H7 (cell line): Measurements from ENCODE around the gene AMH. TPM values are rescaled to one million over a fixed set of nuclear protein-coding genes. Genes with fewer than 3 reads are reported as not detected.
"Not testable (repeated sequence)": the region's sequence is repeated elsewhere in the genome, so short reads cannot be mapped to it uniquely, and the experiment has no call there.

Experiments used
- DNase-seq: peaks from one replicate; pipeline ENCODE4 v3.0.0; 2012
- H3K27me3 ChIP-seq: 2 replicates; pipeline ENCODE4 v1.6.0; 2011; ENCODE audit warnings: mild to moderate bottlenecking, low read length; ENCODE audit not compliant: control insufficient read depth, insufficient read depth
- H3K36me3 ChIP-seq: replicated peaks from 2 replicates; pipeline ENCODE4 v1.5.1; 2011; ENCODE audit warnings: low read length; ENCODE audit not compliant: control insufficient read depth, insufficient read depth
- H3K4me3 ChIP-seq: 2 replicates; pipeline ENCODE4 v1.5.1; 2011; ENCODE audit warnings: low read depth, mild to moderate bottlenecking, control low read depth, low read length, moderate library complexity; ENCODE audit not compliant: insufficient read depth
- total RNA-seq: library from RNA; depleted of rRNA; stranded (reverse); fragments of >200 nt; shearing (Covaris generic); gene quantifications from 2 replicates; pipeline ENCODE4 v1.2.3, GENCODE V29; 2014; rRNA removed

The AMH gene
- total RNA-seq, result 10.5 and 12.8 TPM in 2 replicates

DNA sequence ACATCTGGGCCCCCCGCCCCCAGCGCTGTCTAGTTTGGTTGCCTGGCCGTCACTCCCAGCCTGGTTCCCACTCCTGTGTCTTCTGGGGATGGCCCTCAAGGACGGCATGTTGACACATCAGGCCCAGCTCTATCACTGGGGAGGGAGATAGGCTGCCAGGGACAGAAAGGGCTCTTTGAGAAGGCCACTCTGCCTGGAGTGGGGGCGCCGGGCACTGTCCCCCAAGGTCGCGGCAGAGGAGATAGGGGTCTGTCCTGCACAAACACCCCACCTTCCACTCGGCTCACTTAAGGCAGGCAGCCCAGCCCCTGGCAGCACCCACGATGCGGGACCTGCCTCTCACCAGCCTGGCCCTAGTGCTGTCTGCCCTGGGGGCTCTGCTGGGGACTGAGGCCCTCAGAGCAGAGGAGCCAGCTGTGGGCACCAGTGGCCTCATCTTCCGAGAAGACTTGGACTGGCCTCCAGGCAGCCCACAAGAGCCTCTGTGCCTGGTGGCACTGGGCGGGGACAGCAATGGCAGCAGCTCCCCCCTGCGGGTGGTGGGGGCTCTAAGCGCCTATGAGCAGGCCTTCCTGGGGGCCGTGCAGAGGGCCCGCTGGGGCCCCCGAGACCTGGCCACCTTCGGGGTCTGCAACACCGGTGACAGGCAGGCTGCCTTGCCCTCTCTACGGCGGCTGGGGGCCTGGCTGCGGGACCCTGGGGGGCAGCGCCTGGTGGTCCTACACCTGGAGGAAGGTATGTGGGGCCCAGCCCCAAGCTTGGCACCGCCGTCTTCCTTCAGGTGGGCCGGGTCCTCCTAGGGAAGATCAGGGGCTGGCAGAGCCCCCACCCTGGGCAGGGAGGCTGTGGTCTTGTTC, at the start of gene AMH:
Gene AMH (plus strand): TSS at position 314 of the 857 bp plus-strand sequence. CDS start 10 bp downstream, at position 324.
- Histone ChIP-seq H3K27me3 (peaks cover 14% of the 10 kb centered on the region), H3K36me3 (peaks cover 21% of the 10 kb centered on the region), H3K4me3 (no peak within 1 kb of the TSS)
- DNase-seq, result no peak

DNA sequence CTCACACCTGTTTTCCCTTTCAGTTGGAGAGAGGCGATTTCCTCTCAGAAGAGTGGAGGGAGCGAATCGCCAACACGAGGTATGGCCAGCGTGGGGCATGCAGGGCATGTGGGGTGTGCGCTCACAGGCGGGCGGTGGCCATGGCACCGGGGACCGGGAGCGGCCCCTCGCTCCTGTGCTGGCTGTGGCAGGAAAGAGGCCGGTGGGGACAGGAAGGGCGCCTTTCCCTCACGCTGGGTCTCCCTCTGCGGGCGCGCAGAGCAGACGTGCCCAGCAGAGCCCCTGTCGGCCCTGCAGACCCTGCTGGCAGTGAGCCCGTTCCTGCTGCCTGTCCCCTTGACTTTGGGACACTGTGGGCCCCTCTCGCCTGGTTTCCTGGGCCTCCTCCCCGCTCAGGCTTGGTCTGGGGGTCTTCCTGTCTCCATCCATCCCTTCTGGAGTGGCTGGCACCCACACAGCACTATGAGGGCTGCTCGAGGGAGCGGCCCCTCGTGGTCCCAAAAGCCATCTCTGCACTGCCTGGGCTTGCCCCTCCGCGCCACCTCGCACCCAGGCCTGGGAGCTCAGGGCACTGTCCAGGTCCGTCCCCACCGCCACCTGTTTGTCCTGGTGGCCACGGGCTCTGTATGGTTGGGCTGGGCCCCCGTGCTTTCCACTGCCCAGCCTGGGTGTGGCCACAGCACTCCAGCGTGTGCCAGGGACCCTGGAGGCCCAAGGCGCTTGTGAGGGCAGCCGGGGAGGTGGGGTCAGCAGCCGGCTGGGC, 49.1 kb upstream of the AMH start:
- Histone ChIP-seq H3K4me3 (no peak overlapping the region), H3K27me3 (no peaks in the 10 kb centered on the region), H3K36me3 (peaks cover 3% of the 10 kb centered on the region)
- DNase-seq, result no peak

GRCh38 chr19:2200624-2201294, 48.4 kb upstream of the AMH start:
- not testable (repeated sequence) for DNase-seq

DNA sequence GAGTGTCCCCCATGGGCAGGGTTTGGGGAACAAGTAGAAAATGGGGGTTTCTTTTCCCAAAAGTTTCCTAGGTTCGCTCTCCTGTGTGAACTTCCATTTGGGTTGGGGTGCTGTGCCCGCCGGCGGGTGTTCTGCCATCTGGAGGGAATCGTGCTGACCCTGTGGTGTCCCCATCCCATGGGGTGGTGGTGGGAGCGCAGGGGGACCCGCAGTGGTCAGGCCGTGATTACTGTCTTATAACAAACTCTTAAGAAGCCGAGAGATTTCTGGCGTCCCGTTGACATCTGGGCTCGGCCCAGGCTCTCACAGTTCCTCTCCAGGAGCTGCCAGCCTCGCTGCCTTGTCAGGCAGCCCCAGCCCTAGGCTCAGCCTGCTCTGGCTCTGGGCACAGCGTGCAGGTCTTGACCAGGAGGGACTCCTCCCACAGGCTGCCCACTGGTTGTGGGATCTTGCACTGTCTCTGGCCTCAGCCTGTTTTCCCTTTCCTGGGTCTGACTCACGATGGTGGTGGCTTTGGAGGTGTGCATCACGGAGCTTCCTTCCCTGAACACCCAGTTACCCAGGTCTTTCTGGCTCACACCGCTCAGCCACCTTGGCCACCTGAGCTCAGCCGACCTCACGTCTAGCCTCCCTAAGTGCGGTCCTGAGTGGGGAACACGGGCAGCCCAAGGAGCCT, 47.5 kb upstream of the AMH start:
- no peaks in the 10 kb centered on the region for H3K27me3 ChIP-seq
- H3K4me3 ChIP-seq, result no peak overlapping the region
- peaks cover 3% of the 10 kb centered on the region for H3K36me3 ChIP-seq
- DNase-seq, result no peak

More at GRCh38 chr19:2200624-2201294, 48.4 kb upstream of the AMH start:
- not testable (repeated sequence) for H3K4me3 ChIP-seq, H3K36me3 ChIP-seq, H3K27me3 ChIP-seq

GRCh38 chr19:2202366-2202765, 46.8 kb upstream of the AMH start:
- Histone ChIP-seq H3K4me3 (no peak overlapping the region), H3K27me3 (no peaks in the 10 kb centered on the region), H3K36me3 (peaks cover 3% of the 10 kb centered on the region)
- DNase-seq, result no peak

DNA sequence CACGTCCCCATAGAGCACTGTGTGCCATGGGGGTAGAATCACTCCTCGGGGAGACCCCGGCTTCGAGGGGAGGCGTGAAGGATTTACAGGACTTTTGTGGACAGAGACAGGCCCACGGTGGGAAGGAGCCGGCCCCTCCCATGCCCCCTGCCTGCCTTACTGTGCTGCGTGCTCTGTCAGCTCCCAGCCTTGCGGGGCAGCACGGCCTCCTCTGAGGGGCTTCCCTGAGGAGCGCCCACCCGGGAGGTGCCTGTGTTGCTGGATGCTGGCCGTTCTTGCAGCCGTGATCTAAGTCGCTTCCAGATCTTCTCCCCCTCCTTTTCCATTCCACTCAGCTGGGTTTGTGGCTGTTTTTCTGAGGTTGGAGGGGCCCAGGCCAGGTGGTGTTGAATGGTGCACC, 42.1 kb upstream of the AMH start:
- Histone ChIP-seq H3K4me3 (no peak overlapping the region), H3K27me3 (no peaks in the 10 kb centered on the region), H3K36me3 (peaks cover 11% of the 10 kb centered on the region)
- DNase-seq, result peak; percentile 60

- no peak for DNase-seq
- no peaks in the 10 kb centered on the region for H3K27me3 ChIP-seq
- H3K4me3 ChIP-seq, result no peak overlapping the region
- peaks cover 11% of the 10 kb centered on the region for H3K36me3 ChIP-seq
These were observed 40.9 kb upstream of the AMH start for GRCh38 chr19:2207991-2208860.

DNA sequence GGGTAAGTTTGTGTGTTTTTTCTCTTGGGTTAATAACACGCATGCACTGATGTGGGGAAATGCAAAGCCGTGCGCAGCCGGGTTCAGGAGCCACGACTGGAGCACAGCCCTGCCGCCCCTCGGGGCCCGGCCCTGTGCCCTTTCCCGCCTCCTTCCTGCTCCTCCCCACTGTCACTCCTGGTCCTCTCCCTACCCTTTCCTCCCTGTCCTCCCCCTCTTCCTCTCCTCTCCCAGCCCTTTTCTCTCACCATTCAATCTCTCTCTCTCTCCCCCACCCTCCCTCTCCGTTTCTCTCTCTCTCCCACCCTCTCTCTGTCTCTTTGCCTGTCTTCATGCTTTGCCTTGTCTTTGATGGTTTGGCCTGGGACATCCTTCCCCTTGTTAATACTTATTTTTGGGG, 40.1 kb upstream of the AMH start:
- H3K36me3 ChIP-seq, result peaks cover 10% of the 10 kb centered on the region
- H3K27me3 ChIP-seq, result no peaks in the 10 kb centered on the region
- DNase-seq, result peak; percentile 72
- no peak overlapping the region for H3K4me3 ChIP-seq

- H3K36me3 ChIP-seq, result peaks cover 9% of the 10 kb centered on the region
- H3K27me3 ChIP-seq, result no peaks in the 10 kb centered on the region
- no peak overlapping the region for H3K4me3 ChIP-seq
- DNase-seq, result peak; percentile 62
These were observed 39.7 kb upstream of the AMH start for GRCh38 chr19:2209408-2209807.

GRCh38 chr19:2210206-2210605, 38.9 kb upstream of the AMH start:
- no peak for DNase-seq
- peaks cover 13% of the 10 kb centered on the region for H3K36me3 ChIP-seq

DNA sequence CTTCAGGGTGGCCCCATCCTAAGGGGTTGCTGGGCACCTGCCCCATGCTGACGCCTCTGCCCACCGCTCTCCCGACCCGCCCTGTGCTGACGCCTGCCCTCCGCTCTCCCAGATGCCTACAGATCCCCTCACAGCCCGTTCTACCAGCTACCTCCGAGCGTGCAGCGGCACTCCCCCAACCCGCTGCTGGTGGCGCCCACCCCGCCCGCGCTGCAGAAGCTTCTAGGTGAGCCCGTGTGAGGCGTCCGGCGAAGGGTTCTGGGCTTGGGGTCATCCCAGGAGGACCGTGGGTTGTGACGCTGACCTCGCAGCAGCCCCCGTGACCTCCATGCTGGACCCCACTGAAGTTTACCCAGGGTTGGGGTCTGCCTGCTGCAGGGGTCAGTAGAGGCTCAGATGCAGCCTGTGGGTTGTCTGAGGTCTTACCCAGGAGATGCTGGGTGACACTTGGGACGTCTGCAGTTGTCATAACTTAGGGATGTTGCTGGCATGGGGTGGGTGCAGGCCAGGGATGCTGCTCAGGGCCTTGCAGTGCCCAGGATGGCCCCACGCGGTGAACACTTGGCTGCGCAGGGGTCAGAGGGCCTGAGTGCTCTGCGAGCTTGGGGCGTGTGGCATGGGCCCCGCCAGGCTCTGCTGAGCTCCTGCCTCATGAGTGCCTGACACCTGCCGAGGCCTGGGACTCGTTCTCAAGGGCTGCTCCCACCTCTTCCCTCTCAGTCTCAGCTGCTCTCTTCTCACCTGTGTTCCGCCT, 38.0 kb upstream of the AMH start:
- Histone ChIP-seq H3K4me3 (no peak overlapping the region), H3K27me3 (no peaks in the 10 kb centered on the region), H3K36me3 (peaks cover 14% of the 10 kb centered on the region)
- no peak for DNase-seq

More at GRCh38 chr19:2210206-2210605, 38.9 kb upstream of the AMH start:
- no peak overlapping the region for H3K4me3 ChIP-seq
- H3K27me3 ChIP-seq, result no peaks in the 10 kb centered on the region

DNA sequence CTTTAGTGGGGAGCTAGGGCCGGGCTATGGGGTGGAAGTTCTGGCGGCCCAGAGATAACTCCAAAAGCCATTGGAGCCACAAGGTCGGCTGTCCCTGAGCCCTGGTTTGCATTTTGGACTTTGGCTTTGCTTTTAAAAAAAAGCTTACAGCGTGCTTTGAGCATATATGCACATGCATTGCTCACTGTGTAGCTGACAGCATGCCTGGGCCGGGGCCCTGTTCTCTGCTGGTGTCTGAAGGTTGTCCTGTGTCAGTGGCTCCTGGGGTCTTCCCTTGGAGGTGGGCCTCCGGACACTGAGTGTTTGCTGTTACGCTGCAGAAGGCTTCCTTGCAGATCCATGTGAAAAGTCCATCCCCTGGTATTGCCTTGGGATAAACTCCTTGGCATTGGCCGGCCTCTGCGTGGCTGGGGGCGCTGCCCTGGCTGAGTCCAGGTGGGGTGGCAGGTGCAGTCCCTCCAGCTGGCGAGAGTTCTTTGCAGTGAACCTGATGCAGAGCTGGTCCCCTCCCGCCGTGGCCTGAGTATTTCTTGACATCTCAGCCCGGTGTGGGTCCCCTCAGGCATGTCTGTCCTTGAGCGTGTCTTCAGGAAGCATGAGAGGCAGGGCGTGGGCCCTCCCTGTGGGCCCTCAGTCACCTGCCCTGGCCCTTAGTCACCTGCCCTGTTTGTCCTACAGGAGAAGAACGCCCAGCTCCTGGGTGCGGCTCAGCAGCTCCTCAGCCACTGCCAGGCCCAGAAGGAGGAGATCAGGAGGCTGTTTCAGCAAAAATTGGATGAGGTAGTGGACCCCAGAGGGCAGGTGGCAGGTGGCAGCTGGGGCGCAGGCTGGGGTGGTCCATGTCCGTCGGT, 36.0 kb upstream of the AMH start:
- H3K4me3 ChIP-seq, result no peak overlapping the region
- peaks cover 21% of the 10 kb centered on the region for H3K36me3 ChIP-seq
- H3K27me3 ChIP-seq, result no peaks in the 10 kb centered on the region
- no peak for DNase-seq
